NB4 (cell line): ENCODE measurements around the gene FNDC8.

Source experiments
- CTCF ChIP-seq: IDR thresholded peaks from one replicate; pipeline ENCODE4 v1.5.1; 2012; ENCODE audit warnings: low read depth, low read length
- MAX ChIP-seq: IDR thresholded peaks from 2 replicates; pipeline ENCODE4 v1.6.1; 2011; ENCODE audit warnings: low read depth, low read length
- POLR2A ChIP-seq: IDR thresholded peaks from 2 replicates; pipeline ENCODE4 v1.6.1; 2011; ENCODE audit warnings: mild to moderate bottlenecking; ENCODE audit not compliant: insufficient read length; ENCODE audit errors: extremely low read depth

- TF ChIP-seq CTCF (no peak), MAX (no peak), POLR2A (no peak)
These were observed 43.3 kb downstream of the FNDC8 start for GRCh38 chr17:35164716-35165115.
